GM21786 (cell line): Measurements from ENCODE around the gene AKR1C1.
"Not testable (repeated sequence)": the region's sequence is repeated elsewhere in the genome, so short reads cannot be mapped to it uniquely, and the experiment has no call there.

Experiments
- ATAC-seq: cut with Tn5 transposase; IDR thresholded peaks from one replicate; pipeline ENCODE4 v1.9.1; 2021; ENCODE audit not compliant: unreplicated experiment

Gene AKR1C1

GRCh38 chr10:4982764-4983226 is 19.6 kb downstream of the AKR1C1 start:
- ATAC-seq: no peak

- ATAC-seq: no peak
These were observed 20.5 kb downstream of the AKR1C1 start for GRCh38 chr10:4983615-4984216.

GRCh38 chr10:4984223-4984622 is 21.0 kb downstream of the AKR1C1 start:
- ATAC-seq: no peak

GRCh38 chr10:4984971-4985594 is 21.9 kb downstream of the AKR1C1 start:
- ATAC-seq: no peak

GRCh38 chr10:4988000-4988641 is 24.9 kb downstream of the AKR1C1 start:
- not testable (repeated sequence) for ATAC-seq

- no peak for ATAC-seq
These were observed 27.0 kb downstream of the AKR1C1 start for GRCh38 chr10:4990217-4990616.

- not testable (repeated sequence) for ATAC-seq
These were observed 28.2 kb downstream of the AKR1C1 start for GRCh38 chr10:4991463-4991862.

GRCh38 chr10:4992564-4992963 is 29.3 kb downstream of the AKR1C1 start:
- ATAC-seq: not testable (repeated sequence)

- not testable (repeated sequence) for ATAC-seq
These were observed 31.0 kb downstream of the AKR1C1 start for GRCh38 chr10:4994260-4994659.

GRCh38 chr10:4998671-4999070 is 35.5 kb downstream of the AKR1C1 start:
- no peak for ATAC-seq

GRCh38 chr10:5002013-5002727 is 39.0 kb downstream of the AKR1C1 start:
- ATAC-seq: no peak

- not testable (repeated sequence) for ATAC-seq
These were observed 40.2 kb downstream of the AKR1C1 start, which contains the start of gene AKR1C2 for GRCh38 chr10:5003127-5004029. Gene AKR1C2, minus strand, starts transcription at chr10:5003857. Its CDS starts 22 bp downstream, at chr10:5003835.

GRCh38 chr10:5004030-5004385 is 40.8 kb downstream of the AKR1C1 start:
- not testable (repeated sequence) for ATAC-seq

- ATAC-seq: not testable (repeated sequence)
These were observed 41.3 kb downstream of the AKR1C1 start for GRCh38 chr10:5004501-5004900.

GRCh38 chr10:5008857-5009548 is 45.8 kb downstream of the AKR1C1 start:
- not testable (repeated sequence) for ATAC-seq

GRCh38 chr10:5010043-5010442 is 46.8 kb downstream of the AKR1C1 start:
- ATAC-seq: not testable (repeated sequence)

- ATAC-seq: not testable (repeated sequence)
These were observed 48.2 kb downstream of the AKR1C1 start for GRCh38 chr10:5011392-5011791.

GRCh38 chr10:5012595-5012994 is 49.4 kb downstream of the AKR1C1 start:
- no peak for ATAC-seq

GRCh38 chr10:5013385-5013784 is 50.2 kb downstream of the AKR1C1 start:
- no peak for ATAC-seq
